GM12872 (cell line): ENCODE measurements around the gene DHX8.

Experiments
- CTCF ChIP-seq: IDR thresholded peaks from 3 replicates; pipeline ENCODE4 v1.5.1; 2011; ENCODE audit warnings: low read depth, mild to moderate bottlenecking, low read length, moderate library complexity; ENCODE audit not compliant: insufficient read depth

Gene DHX8

GRCh38 chr17:43479948-43480347, 3.8 kb upstream of the DHX8 start:
- TF ChIP-seq CTCF, result no peak

GRCh38 chr17:43482103-43483012, 1.4 kb upstream of the DHX8 start:
- no peak for TF ChIP-seq CTCF

GRCh38 chr17:43490621-43491020, 6.8 kb downstream of the DHX8 start:
- TF ChIP-seq CTCF, result no peak

- no peak for TF ChIP-seq CTCF
Measured at GRCh38 chr17:43515656-43516055, 31.9 kb downstream of the DHX8 start.

GRCh38 chr17:43517161-43517560, 33.4 kb downstream of the DHX8 start:
- TF ChIP-seq CTCF, result no peak

GRCh38 chr17:43517615-43518386, 34.0 kb downstream of the DHX8 start:
- TF ChIP-seq CTCF, result no peak

- no peak for TF ChIP-seq CTCF
Measured at GRCh38 chr17:43521389-43521788, 37.6 kb downstream of the DHX8 start.
